Islet precursor cell (in vitro differentiated cells): ENCODE results near the gene MINDY4.

Experiments
- DNase-seq: peaks from one replicate; pipeline ENCODE4 v3.0.0-alpha.2; 2018

The MINDY4 gene

GRCh38 chr7:30771174-30771879 lies at the start of gene MINDY4:
Gene MINDY4 (plus strand): TSS chr7:30771417. CDS start chr7:30771494, 77 bp downstream.
- peak; percentile 93 for DNase-seq

- DNase-seq = no peak
Observed at GRCh38 chr7:30722187-30722586, 49.0 kb upstream of the MINDY4 start.

- DNase-seq = no peak
Observed at GRCh38 chr7:30722671-30723070, 48.5 kb upstream of the MINDY4 start.

- DNase-seq = no peak
Observed at GRCh38 chr7:30723776-30724175, 47.4 kb upstream of the MINDY4 start.

- DNase-seq = no peak
Observed at GRCh38 chr7:30726296-30727006, 44.8 kb upstream of the MINDY4 start.

GRCh38 chr7:30727061-30727945 lies 43.9 kb upstream of the MINDY4 start:
- DNase-seq = peak; percentile 67

GRCh38 chr7:30728591-30729100 lies 42.6 kb upstream of the MINDY4 start:
- DNase-seq = no peak

- DNase-seq = no peak
Observed at GRCh38 chr7:30729642-30730041, 41.6 kb upstream of the MINDY4 start.

GRCh38 chr7:30730097-30730496 lies 41.1 kb upstream of the MINDY4 start:
- no peak for DNase-seq

- DNase-seq = no peak
Observed at GRCh38 chr7:30730996-30731395, 40.2 kb upstream of the MINDY4 start.

GRCh38 chr7:30731581-30731980 lies 39.6 kb upstream of the MINDY4 start:
- no peak for DNase-seq

- no peak for DNase-seq
Observed at GRCh38 chr7:30732606-30733005, 38.6 kb upstream of the MINDY4 start.

GRCh38 chr7:30733216-30733615 lies 38.0 kb upstream of the MINDY4 start:
- DNase-seq = no peak

- no peak for DNase-seq
Observed at GRCh38 chr7:30733691-30734090, 37.5 kb upstream of the MINDY4 start.

- no peak for DNase-seq
Observed at GRCh38 chr7:30734497-30734896, 36.7 kb upstream of the MINDY4 start.

GRCh38 chr7:30735631-30736030 lies 35.6 kb upstream of the MINDY4 start:
- no peak for DNase-seq

- no peak for DNase-seq
Observed at GRCh38 chr7:30736291-30736690, 34.9 kb upstream of the MINDY4 start.

- DNase-seq = no peak
Observed at GRCh38 chr7:30738026-30738915, 32.9 kb upstream of the MINDY4 start.

GRCh38 chr7:30739691-30740090 lies 31.5 kb upstream of the MINDY4 start:
- no peak for DNase-seq

GRCh38 chr7:30740417-30741181 lies 30.6 kb upstream of the MINDY4 start:
- peak; percentile 88 for DNase-seq

- no peak for DNase-seq
Observed at GRCh38 chr7:30741289-30741688, 29.9 kb upstream of the MINDY4 start.
